ENCODE results near the gene VEPH1.

Gene VEPH1

DNA sequence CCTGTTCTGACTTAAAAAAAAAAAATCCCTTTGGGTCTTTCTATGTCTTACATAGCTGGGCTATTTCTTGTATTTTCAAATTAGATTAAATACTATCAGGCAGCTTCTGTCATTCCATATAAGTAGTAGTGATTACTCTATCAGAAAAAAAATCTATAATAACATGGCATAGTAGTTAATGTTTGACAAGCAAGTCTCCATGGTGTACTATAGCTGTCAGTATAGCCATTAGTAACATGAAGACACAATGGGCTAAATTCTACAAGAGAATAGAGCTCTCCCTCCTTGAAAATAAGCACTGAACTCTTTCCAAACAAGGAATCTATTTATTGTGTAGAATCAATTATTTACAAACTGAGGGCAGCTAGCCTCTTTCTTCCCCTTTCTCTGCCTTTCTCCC lies 19.4 kb upstream of the VEPH1 start:
- DNase-seq = no peak

DNA sequence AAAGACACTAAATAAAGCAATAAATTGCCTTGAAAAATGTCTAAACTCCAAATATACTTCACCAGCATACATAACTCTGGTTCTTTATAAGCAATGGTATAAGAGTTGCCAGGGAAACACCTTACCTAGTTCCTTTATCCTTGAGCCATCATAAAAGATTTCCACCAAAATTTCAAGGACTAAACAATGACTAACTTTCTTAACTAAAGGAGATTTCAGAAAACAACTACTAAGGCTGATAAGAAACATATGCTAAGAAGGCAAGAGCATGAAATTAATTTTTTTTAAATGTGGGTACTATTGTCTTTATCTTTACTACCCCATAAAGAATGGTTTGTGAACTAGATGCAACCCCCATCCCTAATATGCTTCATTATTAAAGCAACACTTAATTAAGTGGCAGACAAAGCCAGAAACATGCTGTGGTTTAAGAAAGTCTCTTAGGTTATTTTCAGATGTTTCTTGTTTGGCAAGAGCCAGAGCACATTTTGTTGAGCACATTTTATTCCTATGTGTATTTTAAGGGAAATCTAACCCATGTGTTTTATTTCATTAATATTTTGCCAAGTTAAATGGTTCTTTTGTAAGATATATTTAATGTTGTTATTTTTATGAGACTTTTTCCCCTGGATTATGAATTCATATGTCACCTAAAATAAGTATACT lies 17.4 kb upstream of the VEPH1 start:
- DNase-seq = no peak

DNA sequence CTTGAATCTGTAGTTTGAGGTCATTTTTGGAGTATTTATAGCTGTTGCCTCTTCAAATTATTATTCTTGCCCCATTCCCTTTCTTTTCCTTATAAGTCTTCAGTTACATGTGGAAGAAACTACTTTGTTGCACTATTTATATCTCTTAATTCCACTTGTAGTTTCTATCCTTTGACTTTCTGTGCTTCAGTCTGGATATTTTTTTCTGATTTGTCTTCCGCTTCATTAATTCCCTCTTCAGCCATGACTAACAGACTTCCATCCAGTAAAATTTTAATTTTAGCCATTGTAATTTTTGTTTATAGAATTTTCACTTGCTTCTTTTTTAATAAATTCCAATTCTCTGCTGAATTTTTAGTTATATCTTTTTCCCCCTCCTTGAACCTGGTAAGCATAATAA lies 15.7 kb upstream of the VEPH1 start:
- DNase-seq = no peak

DNA sequence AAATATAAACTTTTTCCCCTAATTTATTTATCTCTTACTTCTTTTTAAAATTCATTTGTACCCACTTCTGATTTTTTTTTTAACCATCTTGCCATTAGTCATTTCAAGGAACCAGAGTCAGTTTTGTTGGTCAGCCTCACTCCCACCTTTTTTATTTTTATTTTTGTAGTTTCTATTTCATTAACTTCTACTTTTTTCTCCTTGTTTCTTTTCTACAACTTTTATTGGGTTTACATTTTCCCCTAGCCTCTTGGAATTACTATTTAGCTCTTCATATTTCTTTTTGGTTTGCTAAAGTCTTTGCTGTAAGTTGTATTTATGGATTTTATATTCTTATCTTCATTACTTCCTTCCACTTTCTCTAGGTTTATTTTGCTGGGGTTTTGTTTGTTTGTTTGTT lies 13.7 kb upstream of the VEPH1 start:
- DNase-seq = no peak

DNA sequence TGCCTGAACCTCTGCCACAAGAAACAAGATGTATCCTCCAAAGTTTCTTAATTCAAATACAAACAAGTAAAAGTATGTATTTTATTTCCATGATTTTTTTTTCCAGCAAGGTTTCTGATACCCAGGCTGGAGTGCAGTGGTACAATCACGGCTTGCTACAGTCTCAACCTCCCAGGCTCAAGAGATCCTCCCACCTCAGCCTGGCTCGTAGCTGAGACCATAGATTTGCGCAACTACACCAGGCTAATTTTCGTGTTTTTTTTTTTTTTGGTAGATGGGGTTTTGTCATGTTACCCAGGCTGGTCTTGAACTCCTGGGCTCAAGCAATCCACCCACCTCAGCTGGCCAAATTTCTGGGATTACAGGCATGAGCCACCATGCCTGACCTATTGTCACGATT lies 12.2 kb upstream of the VEPH1 start:
- no peak for DNase-seq

DNA sequence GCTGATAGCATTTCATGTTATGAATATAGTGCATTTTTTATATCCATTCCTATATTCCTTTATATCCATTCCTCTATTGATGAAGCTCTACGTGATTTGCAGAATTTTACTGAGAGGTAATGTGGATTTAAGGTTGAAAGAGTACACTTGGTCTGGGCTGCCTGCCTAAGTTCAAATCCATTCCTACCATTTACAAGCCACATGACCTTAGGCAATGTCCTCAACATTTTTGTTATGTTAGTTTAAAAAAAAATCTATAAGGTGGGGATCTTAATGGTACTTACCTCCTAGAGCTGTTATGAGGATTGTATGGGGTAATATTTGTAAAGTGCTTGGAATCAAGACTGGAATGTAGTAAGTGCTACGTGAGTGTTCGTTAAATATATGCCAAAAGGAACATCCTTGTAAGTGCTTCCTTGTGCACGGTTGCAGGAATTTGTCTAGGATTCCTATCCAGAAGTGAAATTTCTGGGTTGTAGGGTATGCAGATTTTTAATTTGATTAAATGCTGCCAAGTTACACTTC lies 11.2 kb upstream of the VEPH1 start:
- DNase-seq = no peak

DNA sequence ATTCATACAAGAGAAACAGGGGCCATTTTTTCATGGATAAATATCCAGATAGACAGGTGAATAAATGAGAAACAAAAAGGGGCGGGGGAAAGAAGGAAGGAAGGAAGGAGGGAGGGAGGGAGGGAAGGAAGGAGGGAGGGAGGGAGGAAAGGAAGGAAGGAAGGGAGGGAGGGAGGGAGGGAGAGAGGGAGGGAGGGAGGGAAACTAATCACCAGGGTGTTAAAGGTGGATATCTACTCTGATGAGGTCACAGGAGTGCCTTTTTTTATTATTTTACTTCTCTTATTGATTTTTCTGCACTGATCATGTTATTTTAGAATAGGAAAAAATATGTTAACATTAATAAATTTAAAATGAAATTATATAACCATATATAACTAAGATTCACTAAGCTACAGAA lies 10.4 kb upstream of the VEPH1 start:
- DNase-seq = no peak

DNA sequence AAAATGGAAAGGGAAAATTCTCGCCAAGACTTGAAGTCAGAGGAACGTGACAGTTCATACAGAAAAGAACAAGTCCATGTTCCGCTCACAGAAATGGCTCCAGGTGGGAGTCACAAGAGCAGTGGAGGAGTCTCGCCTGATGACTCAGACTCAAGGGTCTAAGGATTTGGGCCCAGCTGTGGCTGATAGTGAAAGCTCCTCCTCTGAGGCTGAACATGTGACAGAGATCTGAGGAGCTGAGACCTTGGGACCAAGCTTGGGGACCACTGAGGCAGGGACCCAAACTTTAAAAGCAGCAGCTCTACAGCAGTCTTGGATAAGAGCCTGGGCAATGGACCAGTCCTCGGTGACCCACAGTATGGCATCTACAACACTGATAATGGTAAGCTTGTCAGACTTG lies 9.3 kb upstream of the VEPH1 start:
- DNase-seq = peak; percentile 29

DNA sequence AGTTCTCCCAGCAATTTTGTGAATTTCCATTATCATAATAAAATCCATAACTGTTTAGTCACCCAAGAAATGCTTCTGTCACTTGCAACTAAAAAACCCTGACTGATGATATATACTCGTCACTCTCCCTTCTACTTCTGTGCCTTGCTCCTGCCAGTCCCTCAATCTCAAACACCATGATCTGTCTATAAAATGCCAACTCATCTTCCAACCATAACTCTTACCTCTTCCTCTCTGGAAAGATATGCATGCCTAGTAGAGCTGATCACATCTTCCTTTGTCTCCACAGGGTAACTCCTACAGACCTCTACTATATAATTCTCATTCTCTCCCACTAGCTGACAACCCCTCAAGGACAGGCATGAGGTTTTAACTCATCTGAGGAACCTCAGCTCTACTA lies 5.2 kb upstream of the VEPH1 start:
- DNase-seq = no peak

DNA sequence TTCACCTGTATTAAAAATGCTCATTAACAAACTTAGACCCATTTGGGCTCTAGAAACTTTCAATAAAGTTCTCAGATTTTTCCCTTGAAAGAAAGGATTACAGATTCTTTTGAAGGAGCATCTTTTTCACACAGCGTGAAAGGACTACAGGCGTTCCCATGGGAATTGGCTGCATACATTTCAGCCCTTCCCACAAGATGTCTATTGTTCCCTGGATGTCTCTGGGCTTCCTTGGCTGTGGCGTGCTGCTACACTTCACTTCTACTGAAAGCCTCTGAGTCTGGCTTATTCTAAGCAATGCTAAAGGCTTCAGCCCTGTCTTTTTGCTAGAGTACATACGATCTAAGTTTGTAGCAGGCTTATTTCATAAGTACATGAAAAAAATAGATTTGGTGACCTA lies 1.4 kb downstream of the VEPH1 start:
- DNase-seq = peak; percentile 46

DNA sequence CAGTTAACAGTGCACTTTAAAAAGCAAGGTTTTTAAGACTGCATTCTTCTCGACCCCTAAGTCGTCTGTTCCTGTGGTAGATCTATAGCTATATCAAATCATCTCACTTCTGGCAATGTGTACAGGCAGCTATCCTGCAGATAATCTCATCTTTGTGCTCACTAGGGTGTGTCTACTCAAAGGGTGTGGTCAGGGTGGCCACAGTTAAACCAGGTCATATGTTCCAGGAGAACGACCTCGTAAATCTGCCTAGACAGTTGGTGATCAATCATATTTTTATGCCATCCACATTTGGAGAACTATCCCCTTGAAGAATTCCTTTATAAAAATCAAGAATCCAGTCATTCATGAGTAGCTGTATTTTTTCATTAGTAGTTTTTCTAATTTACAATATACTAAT lies 3.0 kb downstream of the VEPH1 start:
- peak; percentile 26 for DNase-seq

DNA sequence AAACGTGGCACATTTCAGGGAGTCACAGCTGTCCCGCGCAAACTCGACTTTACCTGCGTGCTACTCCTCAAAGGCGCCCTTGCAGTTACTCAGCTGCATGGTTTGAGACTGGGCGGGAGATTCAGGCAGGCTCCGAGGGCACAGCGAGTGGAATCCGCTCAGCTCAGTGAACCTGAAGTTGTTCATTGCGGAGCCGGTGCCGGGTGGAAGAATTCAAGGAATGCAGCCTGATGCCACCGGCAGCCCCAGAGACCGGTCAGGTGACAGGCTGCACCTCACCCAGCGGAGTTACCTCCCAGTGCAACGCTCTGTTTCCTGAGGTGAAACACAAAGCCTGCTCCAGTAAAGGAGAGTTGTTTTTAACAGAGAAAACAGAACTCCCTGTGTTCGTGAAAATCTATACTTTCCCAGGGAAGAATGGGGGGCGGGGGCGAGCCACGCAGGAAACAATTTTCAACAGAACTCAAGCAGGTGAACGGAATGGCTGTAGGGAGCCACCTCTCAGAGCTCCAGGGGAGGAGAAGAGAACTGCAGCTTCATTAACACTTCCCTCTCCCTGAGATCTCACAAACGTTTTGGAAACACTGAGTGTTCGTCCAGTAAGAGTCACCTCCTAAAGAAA lies 3.8 kb downstream of the VEPH1 start:
- no peak for DNase-seq

DNA sequence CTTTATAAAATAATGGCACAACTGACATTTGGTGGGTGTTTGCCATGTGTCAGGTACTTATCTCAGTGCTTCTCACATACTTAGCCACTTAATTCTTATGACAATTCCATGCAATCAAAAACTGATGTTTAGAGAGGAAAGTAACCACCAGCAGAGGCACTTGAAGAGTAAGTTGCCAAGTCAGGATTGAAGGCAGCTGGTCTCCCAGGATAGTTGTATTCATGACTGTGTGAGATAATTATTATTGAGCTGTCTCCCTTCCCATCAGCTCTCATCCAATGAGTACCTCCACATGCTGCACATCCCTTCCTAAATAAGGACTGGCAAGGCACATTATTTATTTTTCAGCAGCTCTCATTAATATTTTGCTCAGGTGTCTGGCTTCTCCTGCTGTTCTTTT lies 4.8 kb downstream of the VEPH1 start:
- DNase-seq = no peak

DNA sequence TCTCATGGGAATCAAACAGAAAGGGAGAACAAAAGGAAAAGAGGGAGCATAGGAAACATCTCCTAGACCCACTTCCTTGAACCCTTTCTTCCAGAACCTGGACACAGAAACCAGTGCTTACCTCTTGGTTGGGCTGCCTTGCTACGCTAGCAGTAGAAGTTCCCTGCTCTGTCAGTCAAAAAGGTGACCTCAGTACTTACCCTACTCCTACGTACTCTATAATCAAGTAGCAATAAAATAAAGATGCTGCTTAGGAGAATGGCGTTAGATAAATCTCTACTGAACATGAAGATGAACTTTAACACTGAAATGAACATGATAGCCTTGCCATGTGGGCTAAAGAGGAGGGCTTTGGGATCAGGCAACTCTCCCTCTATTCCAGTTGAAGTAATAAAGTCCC lies 7.4 kb downstream of the VEPH1 start:
- no peak for DNase-seq

DNA sequence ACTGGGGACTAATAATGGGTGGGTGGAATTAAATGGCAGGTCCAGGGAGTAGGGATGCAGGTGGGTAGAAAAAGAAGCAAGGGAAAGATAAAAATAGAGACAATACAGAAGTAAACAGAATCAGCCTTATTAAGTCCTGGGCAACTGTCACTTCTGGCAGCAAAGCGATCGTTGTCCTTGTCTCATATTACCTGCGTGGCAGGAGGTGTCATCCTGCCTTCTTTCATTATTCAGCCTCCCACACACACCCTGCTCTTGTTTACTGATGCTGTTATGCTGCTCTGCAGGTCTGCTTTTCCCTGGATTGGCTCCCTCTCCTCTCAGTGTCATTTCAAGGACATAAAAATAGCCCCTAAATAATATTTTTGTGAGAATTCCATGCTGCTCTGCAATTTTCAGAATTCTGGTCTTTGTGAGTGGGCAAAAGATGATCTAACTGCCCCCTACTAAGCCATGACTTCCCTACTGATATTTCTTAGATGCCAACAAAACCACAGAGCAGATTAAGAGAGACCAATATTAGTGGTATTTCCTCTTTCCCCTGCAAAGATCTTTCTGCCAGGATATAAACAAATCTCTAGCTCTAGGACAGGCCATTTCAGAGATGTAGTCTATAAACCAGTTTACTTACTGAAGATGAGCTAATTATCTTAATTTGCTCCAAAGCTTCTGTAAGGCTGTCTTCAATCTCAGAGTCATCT lies 8.5 kb downstream of the VEPH1 start:
- no peak for DNase-seq

DNA sequence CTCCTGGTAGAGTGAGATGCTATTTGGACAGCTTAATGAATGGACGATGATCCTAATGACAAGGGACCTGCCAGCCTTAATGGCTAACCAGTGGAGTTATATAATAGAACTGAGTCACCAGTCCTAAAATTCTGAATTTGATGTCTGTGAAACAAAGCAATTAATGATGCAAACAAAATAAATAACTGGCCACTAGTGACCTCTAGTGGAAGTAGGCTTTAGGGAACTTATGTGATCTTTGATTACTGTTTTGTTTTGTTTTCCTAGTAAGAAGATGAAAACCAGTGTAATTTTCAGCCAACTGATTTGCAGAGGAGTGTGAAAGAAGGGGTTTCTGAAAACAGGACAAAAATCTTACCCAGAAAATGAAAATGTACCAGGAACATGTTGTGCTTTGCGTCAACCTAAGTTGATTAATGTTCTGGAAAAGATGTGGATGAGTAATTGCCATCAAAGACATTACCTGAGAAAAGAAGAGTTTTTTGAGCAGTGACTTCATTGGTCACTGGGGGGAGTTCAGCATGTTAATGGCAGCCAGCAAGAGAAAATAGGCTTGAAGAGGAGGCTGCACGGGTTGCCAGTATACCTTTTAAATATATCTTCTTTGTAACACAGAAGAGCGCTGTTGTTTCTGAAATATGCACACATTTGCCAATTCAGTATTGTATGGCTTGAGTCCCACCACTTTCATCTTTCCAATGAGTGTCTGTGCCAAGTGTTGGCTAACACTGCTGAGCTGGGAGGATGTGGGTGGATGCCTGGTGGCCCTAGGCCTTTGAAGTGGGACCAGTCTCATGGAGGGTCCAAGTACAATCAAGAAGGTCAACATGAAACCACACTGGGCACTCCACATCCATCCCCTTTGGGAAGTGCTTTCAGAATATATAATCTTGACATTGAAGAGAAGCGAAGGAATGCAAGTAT lies 9.3 kb downstream of the VEPH1 start:
- peak; percentile 71 for DNase-seq

DNA sequence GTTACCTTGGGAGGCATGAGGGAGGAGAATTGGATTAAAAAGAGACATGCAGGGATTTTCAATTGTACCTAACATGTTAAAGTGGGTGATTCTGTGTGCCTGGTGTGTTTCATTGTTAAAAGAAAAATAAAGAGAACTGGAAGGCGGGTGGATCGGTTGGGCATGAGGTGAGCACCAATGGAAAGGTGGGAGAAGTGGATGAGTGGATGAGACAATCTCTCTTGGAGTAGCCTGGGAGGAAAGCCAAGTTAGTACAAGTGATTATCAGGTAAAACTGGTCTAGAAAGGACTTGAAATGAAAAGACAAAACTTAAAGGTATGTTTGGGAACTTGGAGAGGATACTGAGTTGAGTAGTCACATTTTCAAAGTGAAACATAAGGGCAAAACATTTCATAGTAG lies 12.1 kb downstream of the VEPH1 start:
- DNase-seq = peak; percentile 46

DNA sequence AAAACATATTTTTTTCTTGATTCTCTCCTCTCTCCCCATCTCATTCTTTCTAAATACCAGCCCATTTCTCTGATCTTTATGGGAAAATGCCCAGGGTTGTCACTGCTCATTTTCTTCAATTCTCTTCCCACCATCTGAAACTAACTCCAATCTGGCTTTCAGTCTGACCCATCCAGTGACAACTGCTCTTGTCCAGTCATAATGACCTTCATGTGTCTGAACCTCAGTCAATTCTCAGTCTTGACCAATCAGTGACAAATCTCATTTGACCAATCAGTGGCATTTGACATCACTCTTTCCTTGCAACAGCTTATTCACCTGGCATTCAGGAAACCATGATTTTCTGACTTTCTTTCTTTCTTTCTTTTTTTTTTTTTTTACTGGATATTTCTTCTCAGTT lies 15.1 kb downstream of the VEPH1 start:
- DNase-seq = no peak

DNA sequence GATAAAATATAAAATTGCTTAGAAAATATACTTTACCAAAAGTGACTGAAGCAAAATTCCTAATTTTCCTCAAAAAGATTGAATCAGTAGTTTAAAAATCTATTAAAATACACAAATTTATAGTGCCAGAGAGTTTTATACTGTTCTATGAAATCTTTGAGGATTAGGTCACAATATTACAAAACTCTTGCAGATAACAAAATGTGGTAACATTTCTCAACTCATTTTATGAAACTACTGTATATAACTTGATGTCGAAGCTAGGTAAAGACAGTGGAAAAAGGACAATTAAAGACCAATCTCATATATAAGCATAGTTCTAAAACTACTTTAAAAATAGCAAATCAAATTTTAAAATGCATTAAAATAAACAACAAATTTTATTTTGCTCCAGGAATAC lies 15.9 kb downstream of the VEPH1 start:
- no peak for DNase-seq

DNA sequence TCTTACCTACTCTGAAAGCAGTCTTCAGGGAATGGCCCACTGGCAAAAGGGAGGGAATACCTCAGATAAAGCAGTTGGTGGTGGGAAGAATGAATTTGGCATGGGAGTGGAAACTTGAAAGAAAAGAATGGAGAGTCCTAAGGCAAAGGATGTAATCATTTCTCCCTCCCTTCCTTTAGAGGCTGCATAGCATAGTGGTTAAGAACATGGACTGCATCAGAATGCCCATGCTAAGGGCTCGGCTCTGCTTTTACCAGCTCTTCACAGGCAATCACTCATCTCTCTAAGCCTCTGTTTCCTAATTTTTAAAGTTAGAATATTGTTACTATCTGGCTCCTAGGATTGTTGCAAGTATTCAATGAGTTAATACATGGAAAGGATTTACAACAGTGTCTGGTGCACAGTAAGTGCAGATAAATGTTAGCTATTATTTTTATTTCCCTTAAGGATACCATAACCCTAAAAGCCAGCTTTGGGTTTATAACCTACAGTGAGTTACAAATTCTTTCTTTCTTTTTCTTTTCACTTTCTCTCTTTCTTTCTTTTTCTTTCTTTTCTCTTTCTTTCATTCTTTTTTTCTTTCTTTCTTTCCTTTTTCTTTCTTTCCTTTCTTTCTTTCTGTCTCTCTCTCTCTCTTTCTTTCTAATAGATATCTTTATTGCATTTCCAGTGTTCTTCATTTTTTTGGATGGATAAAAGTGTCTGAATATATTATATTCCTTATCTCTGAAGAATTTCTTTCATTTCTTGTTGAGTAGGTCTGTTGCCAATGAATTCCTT lies 23.6 kb downstream of the VEPH1 start:
- DNase-seq = no peak

DNA sequence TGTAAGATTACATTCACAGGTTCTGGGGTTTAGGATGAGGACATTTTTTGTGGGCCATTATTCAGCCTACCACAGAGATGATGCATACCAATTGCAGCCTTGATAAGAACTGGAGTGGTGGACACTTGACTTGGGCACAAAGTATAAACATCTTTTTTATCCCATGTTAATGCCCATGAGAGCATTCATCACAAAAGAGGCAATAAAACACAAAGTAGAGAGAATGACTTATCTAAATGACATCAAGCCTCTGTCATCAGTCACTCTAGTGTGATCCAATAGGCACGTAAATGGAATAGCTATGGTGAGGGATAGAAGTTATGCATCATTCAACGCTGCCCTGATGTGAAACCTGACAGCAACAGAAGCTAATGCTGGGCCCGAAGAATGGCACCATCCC lies 25.8 kb downstream of the VEPH1 start:
- DNase-seq = no peak

DNA sequence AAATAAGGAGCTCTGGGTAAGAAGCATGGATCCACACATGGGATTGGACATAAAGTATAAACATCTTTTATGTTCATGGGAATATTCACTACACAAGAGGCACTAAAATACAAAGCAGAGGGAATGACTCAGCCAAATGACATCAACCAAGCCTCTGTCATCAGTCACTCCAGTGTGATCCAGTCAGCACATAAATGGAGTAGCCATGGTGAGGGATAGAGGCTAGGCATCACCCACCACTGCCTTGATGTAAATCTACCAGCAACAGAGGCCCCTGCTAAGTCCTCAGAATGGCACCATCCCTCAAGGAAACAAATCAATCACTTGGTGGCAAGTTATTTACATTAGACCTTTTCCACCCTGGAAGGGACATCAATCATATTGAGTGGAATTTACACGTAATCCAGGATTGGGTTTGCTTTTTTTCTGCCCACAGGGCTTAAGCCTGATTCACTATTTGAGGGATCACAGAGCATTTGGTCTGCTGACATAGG lies 27.2 kb downstream of the VEPH1 start:
- DNase-seq = peak; percentile 58
